Retinal pigment epithelial cell (primary cell): ENCODE results near the gene SF3B5.
"Not testable (repeated sequence)": the region's sequence is repeated elsewhere in the genome, so short reads cannot be mapped to it uniquely, and the experiment has no call there.

Experiments used
- DNase-seq: peaks from one replicate; pipeline ENCODE4 v3.0.0-alpha.2; 2010; ENCODE audit warnings: low read depth
- H3K4me3 ChIP-seq: 2 replicates; pipeline ENCODE4 v1.5.1; 2011; ENCODE audit warnings: mild to moderate bottlenecking, low read length, control low read depth, moderate library complexity
- CTCF ChIP-seq: conservative IDR thresholded peaks from 2 replicates; pipeline ENCODE4 v1.5.1; 2011; ENCODE audit warnings: low read depth, low read length, control low read depth, inconsistent platforms

SF3B5 gene

GRCh38 chr6:144093658-144094057 is 1.7 kb downstream of the SF3B5 start:
- DNase-seq: no peak
- no peak for TF ChIP-seq CTCF
- no peak overlapping the region for H3K4me3 ChIP-seq

GRCh38 chr6:144093236-144093635 is 2.1 kb downstream of the SF3B5 start:
- no peak overlapping the region for H3K4me3 ChIP-seq
- no peak for DNase-seq
- TF ChIP-seq CTCF: no peak

GRCh38 chr6:144090384-144090783 is 5.0 kb downstream of the SF3B5 start:
- TF ChIP-seq CTCF: no peak
- DNase-seq: no peak
- no peak overlapping the region for H3K4me3 ChIP-seq

- H3K4me3 ChIP-seq: no peak overlapping the region
- no peak for TF ChIP-seq CTCF
- no peak for DNase-seq
Measured at GRCh38 chr6:144087789-144088426, 7.5 kb downstream of the SF3B5 start.

GRCh38 chr6:144086959-144087358 is 8.4 kb downstream of the SF3B5 start:
- no peak for TF ChIP-seq CTCF
- no peak overlapping the region for H3K4me3 ChIP-seq
- DNase-seq: no peak

- TF ChIP-seq CTCF: no peak
- no peak for DNase-seq
- no peak overlapping the region for H3K4me3 ChIP-seq
Measured at GRCh38 chr6:144083172-144083571, 12.2 kb downstream of the SF3B5 start.

- not testable (repeated sequence) for DNase-seq, H3K4me3 ChIP-seq
Measured at GRCh38 chr6:144082412-144082811, 13.0 kb downstream of the SF3B5 start.

- no peak for TF ChIP-seq CTCF
Measured at GRCh38 chr6:144077871-144078270, 17.5 kb downstream of the SF3B5 start.

More at GRCh38 chr6:144077871-144078270, 17.5 kb downstream of the SF3B5 start:
- no peak for DNase-seq
- no peak overlapping the region for H3K4me3 ChIP-seq
